HPDE6-E6E7 (cell line): ENCODE data around the gene DMAC2L.

Source experiments
- DNase-seq: peaks from one replicate; pipeline ENCODE4 v3.0.0; 2011; ENCODE audit warnings: missing footprints; ENCODE audit errors: extremely low spot score

The DMAC2L gene

GRCh38 chr14:50331596-50331995 is 19.5 kb downstream of the DMAC2L start:
- DNase-seq: no peak

GRCh38 chr14:50333014-50333509 is 20.9 kb downstream of the DMAC2L start:
- no peak for DNase-seq

GRCh38 chr14:50334211-50334610 is 22.1 kb downstream of the DMAC2L start:
- no peak for DNase-seq

- DNase-seq: no peak
Observed at GRCh38 chr14:50335389-50335788, 23.3 kb downstream of the DMAC2L start.

GRCh38 chr14:50335989-50336824 is 24.1 kb downstream of the DMAC2L start:
- DNase-seq: no peak

- DNase-seq: no peak
Observed at GRCh38 chr14:50338587-50338986, 26.5 kb downstream of the DMAC2L start.

DNA sequence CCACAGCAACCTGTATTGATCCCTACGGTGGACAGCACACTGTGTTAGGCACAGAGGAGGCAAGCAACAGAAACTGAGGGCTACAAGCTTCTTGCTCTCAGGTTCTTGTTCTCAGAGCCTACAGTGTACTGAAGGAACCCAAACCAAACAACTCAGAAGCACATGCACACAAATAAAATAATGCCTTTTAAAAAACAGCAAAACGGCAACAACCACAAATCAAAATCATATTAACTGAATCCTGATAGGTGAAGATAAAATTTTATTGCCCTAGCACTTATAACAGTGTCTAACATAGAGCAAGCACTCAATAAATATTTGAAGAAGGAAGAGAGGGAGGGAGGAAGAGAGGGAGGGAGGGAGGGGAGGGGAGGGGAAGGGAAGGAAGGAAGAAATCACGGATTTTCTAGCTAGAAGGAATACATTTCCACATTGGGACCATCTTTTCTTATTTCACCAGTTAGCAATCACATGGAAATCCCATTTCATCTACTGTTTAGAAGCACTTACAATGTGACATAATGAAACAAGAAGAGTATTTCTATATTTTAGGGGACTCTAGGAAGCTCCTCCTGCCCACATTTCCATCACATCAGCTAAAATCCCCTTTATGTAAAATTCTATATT is 27.2 kb downstream of the DMAC2L start:
- no peak for DNase-seq

GRCh38 chr14:50340045-50340444 is 27.9 kb downstream of the DMAC2L start:
- DNase-seq: no peak

DNA sequence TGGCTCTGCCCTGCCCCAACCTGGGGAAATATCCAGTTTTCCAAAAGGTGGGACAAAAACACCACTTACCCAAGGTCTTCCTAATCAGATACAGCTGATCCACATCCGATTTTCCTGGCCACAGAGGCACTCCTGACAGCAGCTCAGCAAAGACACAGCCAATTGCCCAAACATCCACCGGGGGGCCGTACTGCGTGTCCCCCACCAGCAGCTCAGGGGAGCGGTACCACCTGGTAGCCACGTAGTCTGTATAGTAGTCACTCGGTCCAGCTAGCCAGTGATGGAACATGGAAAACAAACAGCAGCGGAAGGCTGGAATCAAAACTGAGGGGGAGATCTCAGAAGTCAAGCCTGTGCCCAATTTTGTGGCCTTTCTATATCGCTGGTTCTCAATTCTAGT is 28.8 kb downstream of the DMAC2L start:
- DNase-seq: no peak

- peak; percentile 70 for DNase-seq
Observed at GRCh38 chr14:50342221-50343078, 30.3 kb downstream of the DMAC2L start.

GRCh38 chr14:50343434-50343833 is 31.3 kb downstream of the DMAC2L start:
- no peak for DNase-seq

DNA sequence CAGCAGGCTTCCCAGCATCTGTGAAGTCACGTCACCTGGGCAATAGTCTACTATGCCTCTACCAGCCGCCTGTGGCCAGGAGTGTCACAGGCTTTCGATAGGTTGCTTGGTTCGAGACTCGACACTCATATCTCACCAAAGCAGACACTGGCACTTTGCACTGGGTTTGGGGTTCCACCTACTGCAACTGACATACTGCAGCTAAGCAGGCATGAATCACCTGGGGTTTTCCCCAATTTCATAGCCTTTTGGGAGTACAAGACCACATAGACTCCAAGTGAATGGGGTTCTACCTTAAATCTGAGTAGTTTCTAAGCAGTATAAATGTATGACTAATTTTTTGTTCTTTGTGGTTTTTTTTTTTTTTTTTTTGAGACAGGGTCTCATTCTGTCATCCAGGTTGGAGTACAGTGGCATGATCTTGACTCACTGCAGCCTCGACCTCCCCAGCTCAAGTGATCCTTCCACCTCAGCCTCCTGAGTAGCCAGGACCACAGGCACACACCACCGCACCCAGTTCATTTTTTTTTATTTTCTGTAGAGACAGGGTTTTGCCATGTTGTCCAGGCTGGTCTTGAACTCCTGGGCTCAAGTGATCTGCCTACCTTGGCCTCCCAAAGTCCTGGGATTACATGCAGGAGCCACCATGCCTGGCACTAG is 32.1 kb downstream of the DMAC2L start:
- no peak for DNase-seq

DNA sequence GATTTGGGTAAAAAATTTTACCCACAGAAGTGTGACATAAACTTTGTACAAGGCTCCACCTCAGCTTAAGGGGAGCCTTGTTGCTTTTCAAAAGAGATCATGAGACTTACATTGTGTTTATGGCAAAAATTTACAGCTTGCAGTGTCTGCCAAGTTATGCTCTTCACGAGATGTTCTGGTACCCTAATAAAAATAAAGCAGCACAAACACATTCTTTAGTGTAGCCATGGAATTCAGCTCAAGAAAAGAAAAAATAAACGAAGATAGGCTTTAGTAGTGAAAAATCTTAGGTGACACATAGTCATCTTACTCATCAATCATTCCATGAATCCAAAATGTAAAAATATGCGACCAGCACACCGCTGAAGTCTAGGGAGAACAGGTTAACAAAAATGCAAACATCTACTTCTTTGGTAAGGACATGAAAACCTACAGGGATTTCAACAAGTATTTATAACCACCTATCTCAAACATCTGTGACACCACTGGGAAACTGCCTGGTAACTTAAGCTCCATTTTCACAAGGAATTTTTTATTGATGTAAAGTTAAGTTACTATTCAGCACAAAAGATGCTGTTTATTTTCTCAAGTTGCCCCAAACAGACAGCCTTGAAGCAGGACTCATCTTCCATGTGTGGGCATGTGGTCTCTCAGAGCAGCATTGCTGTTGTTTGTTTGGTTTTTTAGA is 32.9 kb downstream of the DMAC2L start:
- DNase-seq: no peak

GRCh38 chr14:50345846-50346422 is 33.8 kb downstream of the DMAC2L start:
- no peak for DNase-seq

- peak; percentile 63 for DNase-seq
Observed at GRCh38 chr14:50347521-50347920, 35.4 kb downstream of the DMAC2L start.

DNA sequence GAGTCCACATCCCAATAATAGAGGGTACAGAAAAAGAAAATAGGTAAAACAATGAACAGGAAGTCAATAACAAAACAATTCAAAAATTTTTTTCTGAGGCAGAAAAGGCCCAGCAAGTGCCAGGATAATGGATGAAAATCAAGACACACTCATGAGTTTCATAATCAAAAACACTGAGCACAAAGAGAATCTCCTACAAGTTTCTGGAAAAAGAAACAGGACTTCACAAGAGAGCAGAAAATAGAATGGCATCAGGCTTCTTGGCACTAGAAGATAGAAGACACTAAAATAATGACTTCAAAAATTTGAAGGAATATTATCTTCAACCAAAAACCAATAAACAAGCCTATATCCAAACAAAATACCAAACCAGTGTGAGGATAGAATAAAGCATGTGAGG is 36.8 kb downstream of the DMAC2L start:
- DNase-seq: no peak

DNA sequence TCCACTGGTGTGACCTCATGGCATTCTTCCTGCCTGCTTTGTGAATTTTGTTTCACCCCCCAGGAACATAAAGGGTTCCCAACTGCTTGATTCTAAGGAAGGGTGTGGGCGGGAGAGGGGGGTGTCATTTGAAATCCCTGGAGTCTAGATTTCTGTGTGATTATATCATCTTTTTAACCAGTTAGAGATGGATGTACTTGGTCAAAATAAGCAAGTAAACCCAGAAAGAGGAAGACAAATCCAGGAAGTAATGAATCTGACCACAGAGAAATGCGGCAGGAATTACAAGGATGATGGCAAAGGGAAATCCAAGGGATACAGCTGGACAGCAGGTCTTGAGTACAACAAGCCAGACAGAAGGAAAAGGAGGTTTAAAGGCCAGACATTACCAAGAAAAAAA is 38.9 kb downstream of the DMAC2L start:
- no peak for DNase-seq

DNA sequence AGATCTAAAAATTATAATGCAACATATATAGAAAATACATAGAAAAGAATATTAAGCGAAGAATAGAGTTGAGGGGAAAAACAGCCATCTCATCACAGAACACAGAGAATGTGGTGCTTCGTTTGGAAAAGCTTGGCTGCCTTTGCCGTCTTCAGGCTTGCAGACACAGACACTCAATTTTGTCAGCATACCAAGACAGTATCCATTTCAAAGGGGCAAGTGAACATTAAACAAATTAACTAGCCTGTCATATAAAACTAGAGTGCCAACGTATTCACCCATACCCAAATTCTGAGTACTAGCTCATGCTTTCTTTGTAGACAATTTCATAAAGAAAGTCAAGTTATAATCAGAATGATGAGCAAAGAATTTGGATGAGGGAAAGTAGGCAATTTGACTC is 40.5 kb downstream of the DMAC2L start:
- no peak for DNase-seq

- DNase-seq: no peak
Observed at GRCh38 chr14:50353126-50353525, 41.0 kb downstream of the DMAC2L start.

- DNase-seq: no peak
Observed at GRCh38 chr14:50354527-50354926, 42.4 kb downstream of the DMAC2L start.

- DNase-seq: no peak
Observed at GRCh38 chr14:50355692-50356091, 43.6 kb downstream of the DMAC2L start.
